GM21723 (cell line): ENCODE results near the gene ZSCAN31.

Experiments
- ATAC-seq: cut with Tn5 transposase; IDR thresholded peaks from one replicate; pipeline ENCODE4 v1.9.1; 2021; ENCODE audit warnings: mild to moderate bottlenecking, moderate library complexity; ENCODE audit not compliant: unreplicated experiment

Gene ZSCAN31

DNA sequence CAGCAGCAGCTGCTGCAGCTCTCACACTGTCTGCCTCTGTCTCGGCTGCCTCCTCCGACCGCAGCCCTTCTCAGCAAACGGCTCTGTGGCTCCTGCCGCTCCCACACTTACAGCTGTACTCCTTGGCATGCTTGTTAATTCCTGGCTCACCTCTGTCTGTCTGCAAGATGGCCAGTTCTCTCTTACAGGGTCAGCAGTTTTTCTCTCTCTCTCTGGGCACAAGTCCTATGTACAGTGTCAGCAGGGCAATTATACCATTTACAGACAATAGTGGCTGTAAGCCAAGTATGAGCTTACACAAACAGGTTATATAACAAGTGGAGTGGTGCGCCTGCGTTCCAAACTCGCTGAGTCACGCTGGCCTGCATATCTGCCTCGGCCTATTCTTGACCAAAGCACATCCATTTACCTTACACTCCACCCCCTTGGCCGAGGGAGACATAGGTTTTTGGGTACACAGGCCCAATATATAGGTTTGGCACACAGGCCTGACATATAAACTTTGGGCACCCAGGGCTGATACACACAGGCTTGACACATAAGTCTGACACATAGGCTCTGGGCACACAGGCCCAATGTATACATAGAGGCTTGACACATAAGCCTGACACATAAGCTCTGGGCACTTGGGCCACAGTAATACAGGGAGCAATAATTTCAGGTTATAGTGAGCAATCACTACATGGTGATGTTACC, 18.2 kb upstream of the ZSCAN31 start:
- ATAC-seq: no peak

DNA sequence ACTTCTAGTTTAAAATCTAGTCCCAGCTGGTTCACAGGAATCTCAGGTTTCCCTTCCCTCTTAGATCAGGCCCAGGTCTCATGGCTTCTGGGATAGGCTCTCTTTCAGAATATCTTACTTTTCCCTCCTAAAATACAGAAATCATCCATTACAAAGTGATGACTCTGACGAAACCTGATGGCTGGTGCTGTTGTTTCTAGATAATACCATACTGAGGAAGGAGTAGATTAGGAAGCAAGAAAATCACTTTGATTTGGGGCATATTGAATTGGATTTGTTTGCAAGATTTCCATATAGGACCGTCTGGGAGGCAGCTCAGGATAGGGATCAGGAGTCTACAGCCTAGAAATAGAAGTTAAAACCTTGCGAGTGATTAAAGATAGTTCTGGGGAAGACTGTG, 17.4 kb upstream of the ZSCAN31 start:
- no peak for ATAC-seq

DNA sequence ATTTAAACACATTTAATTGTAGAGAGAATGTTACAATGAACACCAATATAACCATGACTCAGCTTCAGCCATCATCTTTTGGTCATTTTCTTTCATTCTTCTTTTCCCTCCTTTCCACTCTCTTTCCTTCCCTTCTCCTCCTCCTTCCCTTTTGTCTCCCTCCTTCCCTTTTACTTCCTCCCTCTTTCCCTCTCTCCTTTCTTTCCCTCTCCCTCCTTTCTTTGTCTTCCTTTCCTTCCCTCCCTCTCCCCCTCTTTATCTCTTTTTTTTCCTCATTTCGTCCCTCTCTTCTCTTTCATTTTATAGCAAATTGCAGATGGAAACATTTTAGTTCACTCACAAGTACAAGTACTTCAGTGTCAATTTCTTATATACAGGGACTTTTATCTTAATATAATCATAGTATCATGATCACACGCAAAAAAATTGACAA, 15.6 kb upstream of the ZSCAN31 start:
- no peak for ATAC-seq

DNA sequence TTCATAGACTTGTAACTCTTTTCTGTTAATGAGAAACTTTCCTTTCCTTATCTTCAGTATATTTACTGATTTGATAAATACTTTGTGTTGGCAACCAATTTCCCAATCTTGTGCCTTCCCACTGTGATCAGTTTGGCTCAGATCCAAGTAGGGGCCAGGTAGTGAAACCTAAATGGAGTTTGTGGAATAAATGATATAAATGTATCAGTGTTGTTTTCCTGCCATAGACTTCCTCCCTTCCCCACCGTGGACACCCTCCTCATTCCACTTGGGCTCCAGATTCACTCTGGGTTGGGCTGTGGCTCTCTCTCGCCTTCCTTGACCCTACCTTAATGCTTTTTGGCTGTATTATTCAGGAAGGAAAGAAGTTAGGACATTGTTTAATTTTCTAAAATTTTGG, 15.1 kb upstream of the ZSCAN31 start:
- ATAC-seq: no peak

DNA sequence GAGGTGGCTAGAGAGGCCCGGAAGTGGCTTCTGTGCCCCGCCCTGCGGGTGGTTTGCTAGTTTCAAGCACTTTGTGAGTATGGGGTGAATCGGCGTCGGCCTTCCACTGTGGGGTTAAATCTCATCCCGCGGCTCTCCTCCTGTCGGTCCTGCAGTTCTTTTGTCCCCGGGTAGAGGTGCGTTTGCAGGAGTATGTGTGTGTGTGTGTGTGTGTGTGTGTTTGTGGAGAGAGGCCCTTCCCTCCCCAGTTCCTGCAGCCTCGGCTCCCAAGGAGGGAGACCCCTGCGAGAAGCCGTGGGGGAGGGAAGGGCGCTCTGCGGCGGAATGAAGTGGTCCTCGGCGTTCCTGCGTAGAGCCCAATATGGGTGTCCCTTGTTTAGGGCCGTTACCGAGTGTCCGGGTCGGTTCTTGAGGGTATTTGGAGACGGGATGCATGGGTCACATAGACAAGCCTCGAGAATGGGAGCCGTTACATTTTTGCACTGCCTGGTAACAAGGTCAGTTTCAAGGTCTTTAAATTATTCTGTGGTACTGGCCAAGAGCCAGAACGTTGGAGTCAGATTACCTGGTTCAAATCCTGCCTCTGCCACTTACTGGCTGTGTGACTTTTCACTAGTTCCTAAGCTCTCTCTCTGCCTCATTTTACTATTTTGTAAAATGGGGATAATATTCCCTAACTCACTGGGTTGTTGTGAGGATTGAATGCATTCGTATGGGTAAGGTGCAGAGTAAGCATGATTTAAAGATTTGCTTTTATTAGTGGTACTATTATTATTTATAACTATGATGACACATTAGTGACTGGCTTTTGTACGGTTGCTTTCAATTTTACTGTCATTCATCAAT, 14.2 kb upstream of the ZSCAN31 start, which contains the start of gene ZKSCAN3:
Gene ZKSCAN3, plus strand, starts transcription at position 56 of the 846 bp plus-strand sequence. CDS start 9,640 bp downstream, outside the sequence.
- ATAC-seq: peak; percentile 98

DNA sequence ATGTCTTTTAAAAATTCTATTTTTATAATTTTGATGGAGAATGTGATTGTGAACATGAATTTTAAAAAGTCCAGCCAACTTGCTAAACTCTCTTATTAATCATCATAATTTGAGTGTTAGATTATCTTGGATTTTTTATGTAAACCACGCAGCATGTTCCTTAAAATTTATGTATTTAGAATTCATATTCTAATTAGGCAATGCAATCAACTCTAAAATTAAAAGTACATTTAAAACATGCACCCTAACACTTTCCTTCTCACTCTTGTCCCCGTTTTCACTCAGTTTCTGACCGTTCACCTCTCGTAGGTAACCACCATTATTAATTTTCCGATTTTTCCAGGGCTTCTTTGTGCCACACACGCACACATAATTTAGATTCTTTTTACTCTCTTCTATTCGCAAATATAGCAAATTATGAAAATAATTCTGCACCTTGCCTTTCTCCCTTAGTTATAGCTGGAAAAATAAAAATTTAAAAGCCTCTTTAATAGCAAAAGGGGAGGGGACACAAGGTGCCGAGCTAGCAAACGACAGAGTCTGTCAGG, 13.5 kb upstream of the ZSCAN31 start:
- peak; percentile 19 for ATAC-seq

- ATAC-seq: no peak
Measured at GRCh38 chr6:28347119-28347518, 11.2 kb upstream of the ZSCAN31 start.

- ATAC-seq: no peak
Measured at GRCh38 chr6:28345201-28345600, 9.3 kb upstream of the ZSCAN31 start.

- ATAC-seq: no peak
Measured at GRCh38 chr6:28343898-28344677, 8.1 kb upstream of the ZSCAN31 start.

DNA sequence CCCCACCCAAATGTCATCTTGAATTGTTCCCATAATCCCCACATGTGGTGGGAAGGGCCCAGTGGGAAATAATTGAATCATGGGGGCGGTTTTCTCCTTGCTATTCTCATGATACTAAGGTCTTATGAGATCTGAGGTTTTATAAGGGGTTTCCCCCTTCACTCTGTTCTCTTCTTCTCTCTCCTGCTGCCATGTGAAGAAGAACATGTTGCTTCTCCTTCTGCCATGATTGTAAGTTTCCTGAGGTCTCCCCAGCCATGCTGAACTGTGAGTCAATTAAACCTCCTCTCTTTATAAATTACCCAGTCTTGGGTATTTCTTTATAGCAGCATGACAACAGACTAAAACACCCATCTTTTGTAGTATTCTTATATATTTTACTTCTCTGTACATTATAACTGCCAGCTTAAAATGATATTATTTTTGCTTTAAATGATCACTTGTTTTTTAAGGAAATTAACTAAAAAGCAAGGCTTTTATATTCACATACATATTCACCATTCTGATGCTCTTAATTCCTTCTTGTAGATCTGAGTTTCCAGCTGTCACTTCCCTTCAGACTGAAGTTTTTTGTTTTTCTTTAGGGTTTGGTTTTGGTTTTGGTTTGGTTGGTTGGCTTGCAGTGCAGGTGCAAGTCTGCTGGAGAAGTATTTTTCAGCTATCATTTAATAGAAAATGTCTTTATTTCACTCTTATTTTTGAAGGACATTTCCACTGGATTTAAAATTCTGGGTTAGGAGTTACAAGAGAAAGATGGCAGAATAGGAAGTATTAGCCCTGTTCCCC, 4.6 kb upstream of the ZSCAN31 start:
- ATAC-seq: no peak

DNA sequence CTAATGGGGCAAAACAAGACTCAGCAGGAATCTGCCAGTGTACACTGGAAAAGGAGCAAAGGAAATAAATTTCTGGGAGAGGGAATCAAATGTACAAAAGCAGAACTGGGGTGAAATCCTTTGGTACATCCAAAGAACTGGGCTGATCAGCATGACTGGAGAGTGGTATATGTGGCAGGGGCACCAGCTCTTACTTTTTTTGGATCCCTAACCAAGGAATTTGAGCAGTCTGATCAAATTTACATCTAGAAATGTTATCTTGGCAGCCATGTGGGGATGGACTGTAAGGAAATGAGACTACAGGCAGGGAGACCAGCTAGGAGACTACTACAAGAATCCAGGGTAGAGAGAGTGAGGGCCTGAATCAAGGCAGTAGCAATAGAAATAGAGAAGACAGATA, 1.2 kb upstream of the ZSCAN31 start:
- ATAC-seq: no peak

DNA sequence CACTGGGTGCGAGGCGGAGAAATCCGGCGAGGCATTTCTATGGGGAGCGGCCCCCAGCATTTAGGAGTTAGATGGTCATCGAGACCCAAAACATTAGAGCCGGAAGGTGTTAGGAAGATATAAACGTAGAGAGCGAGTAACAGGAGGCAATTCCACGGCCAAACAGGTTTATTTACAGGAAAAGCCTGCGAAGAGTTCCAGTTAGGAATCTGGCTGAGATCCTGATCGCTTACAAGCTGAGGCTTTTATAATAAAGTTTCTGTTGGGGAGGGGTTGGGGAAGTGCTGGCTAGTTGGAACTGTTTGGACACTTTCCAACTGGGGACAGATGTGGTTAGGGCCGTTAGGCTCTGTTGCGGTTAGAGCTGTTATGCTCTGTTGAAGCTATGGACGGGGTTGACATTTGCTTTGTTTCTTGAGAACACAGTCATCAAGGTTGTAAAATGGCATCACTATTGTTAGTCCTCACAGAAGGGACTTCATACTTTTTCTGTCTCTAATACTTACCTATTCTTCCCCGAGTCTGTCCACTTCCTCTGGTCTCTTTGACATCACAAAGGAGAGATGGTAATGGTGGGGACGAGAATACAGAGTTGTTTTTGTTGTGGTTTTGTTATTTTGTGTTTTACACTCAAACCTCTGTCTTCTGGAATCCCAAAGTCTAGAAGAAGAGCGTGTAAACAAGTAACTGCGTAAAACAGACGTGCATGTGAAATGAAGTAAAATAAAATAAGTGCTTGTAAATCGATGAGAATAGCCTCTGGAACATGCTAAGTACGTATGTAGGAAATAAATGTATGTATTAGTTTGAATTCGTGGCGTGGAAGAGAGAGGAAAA, 554 bp upstream of the ZSCAN31 start:
- peak; percentile 41 for ATAC-seq

DNA sequence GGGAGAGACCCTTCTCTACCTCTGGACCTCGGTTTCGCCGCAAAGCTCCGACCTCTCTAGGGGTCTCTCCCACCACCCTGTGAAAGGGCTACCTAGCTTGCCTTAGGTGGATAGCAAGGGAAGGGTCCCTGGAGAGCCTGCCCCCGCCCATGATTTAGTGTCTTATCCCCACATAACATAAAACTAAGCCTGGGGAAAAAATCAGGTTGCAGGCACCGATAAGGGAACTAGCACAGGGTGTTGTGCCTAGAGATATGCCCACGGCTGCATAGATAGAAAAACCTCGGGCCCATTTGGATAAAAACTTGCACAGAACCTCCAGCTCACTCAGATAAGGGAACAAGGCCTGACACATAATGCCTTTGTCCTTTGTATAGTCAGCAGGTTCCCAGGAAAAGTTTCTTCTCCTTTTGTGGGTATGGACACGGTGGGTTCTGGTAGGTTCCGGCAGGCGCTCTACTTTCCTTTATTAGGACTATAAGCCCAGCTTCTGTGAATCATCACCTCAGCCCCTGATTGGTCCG, 846 bp downstream of the ZSCAN31 start:
- ATAC-seq: no peak

DNA sequence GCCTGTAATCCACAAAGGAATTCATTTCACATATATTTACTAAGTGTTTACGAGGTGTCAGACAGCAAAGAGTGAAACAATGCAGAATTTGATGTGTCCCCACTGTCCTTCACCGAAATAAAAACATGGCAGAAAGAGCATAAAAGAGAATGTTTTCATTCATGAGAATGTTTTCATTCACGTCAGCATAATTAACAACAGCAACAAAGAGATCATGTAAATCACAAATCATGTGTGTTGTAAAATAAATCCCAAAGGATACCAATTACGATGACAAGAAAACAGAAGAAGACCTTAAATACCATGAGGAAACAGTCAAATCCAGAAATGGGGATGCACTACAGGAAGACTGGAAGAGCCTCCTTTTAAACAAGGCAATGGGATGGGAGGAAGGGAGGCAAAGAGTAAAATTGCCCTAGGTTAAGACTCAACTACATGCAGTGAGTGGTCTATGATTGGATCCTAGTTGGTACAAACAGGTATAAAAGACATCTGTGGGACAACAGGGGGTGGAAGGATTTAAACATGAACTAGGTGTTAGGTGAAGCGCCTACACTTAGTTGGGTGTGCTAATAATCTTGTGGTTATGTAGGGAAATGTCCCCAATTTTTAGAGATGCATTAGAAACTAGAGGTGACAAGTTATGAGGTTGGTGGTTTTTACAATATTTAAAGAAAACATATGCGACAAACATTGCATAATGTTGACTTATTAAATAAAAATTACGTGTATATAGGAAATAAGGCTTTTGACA, 1.5 kb downstream of the ZSCAN31 start:
- ATAC-seq: no peak

GRCh38 chr6:28333599-28334018, 2.3 kb downstream of the ZSCAN31 start:
- ATAC-seq: no peak

DNA sequence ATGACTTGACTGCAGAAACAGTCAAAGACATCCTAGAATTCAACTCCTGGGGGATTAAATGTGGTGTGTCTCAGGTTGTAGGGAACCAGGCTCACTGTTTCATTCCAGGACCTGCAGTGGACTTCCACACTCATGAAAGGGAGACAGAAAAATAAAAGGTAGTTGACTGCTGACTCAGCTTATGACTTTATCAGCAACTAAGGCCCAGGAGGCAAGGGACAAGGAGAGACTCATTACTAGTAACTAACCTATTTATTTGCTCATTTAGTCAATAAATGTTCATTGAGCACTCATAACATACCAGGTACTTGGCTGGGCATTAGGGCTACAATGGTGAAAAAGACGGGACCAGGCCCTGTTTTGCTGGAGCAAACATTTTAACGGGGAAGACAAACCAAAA, 2.9 kb downstream of the ZSCAN31 start:
- no peak for ATAC-seq

DNA sequence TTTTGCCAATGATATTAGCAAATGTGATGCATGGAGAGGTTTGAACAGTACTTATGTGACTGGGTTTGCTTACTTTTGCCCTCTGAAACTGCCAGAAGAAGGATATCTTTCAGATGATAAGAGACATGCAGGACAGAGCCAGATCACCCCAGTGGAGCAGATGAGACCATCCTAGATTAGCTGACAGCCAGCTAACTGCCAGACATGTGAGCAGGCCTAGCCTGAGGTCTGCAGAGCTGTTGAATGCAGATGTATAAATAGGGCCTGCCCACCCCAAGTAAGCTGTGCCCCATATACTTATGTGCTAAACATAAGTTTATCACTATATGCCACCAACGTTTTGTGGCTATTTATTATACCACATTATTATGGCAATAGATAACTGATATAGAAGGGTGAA, 5.9 kb downstream of the ZSCAN31 start:
- ATAC-seq: no peak

GRCh38 chr6:28326371-28326948, 9.5 kb downstream of the ZSCAN31 start:
- ATAC-seq: no peak
